Ovary (tissue), 3 donors: ENCODE results near the gene IRGM.

Experiments
- CTCF ChIP-seq, 3 donors: fragments of 450-650 bp in 2 of 3; fragments of 200-600 bp in 1 of 3; IDR thresholded peaks; one replicate each; pipeline versions ENCODE4 v1.5.1 to v1.8.0; 2016 to 2022; ENCODE audit warnings: antibody characterized with exemption in 3 of 3, mild to moderate bottlenecking in 1 of 3
- POLR2A ChIP-seq: fragments of 450-650 bp; IDR thresholded peaks from one replicate; pipeline ENCODE4 v1.6.1; 2017; ENCODE audit warnings: antibody characterized with exemption, mild to moderate bottlenecking, moderate library complexity
- donor health status: DM: no; HTN: no; CAD: no.

- TF ChIP-seq CTCF (IDR thresholded peaks at IDR 0.05) (peak; percentile 5 to 67 (median 54)), POLR2A (no peak)
These were observed 45.0 kb upstream of the IRGM start for GRCh38 chr5:150801117-150801927.
